Keratinocyte (primary cell): ENCODE measurements around the gene SERINC5. TPM values are rescaled to one million over a fixed set of nuclear protein-coding genes. Genes with fewer than 3 reads are reported as not detected.

ENCODE experiments used
- DNase-seq: peaks from one replicate; pipeline ENCODE4 v3.0.0-alpha.2; 2011; ENCODE audit warnings: low read depth, missing footprints, low spot score
- FAIRE-seq: peaks from 2 replicates; lab custom pipeline; 2011; peaks lifted over from hg19 to GRCh38; lab: Jason Lieb, UNC
- H2AFZ ChIP-seq: 2 replicates; pipeline ENCODE4 v1.6.0; 2012; ENCODE audit warnings: low read length, control low read depth, inconsistent platforms; ENCODE audit not compliant: control insufficient read depth
- H3K27ac ChIP-seq: 2 replicates; pipeline ENCODE4 v1.5.1; 2011; ENCODE audit warnings: low read length; ENCODE audit not compliant: control insufficient read depth, insufficient read depth
- H3K27me3 ChIP-seq: 3 replicates; pipeline ENCODE4 v1.6.0; 2011; ENCODE audit warnings: low read length; ENCODE audit not compliant: control insufficient read depth, insufficient read depth; ENCODE audit errors: extremely low read depth
- H3K36me3 ChIP-seq, 2 experiments: 2 replicates in 1 of 2; 3 replicates in 1 of 2; pipeline ENCODE4 v1.5.1; 2011; ENCODE audit warnings: low read length in 2 of 2, mild to moderate bottlenecking in 1 of 2; ENCODE audit not compliant: control insufficient read depth in 2 of 2, insufficient read depth in 2 of 2; ENCODE audit errors: extremely low read depth in 1 of 2
- H3K4me1 ChIP-seq: 3 replicates; pipeline ENCODE4 v1.5.1; 2011; ENCODE audit warnings: low read length; ENCODE audit not compliant: control insufficient read depth, insufficient read depth; ENCODE audit errors: extremely low read depth
- H3K4me2 ChIP-seq: 3 replicates; pipeline ENCODE4 v1.6.0; 2011; ENCODE audit warnings: low read depth, low read length; ENCODE audit not compliant: control insufficient read depth, insufficient read depth; ENCODE audit errors: extremely low read depth
- H3K4me3 ChIP-seq, 3 experiments: fragments of 200-600 bp in 1 of 3; sonication (generic) in 1 of 3; 2 replicates in 2 of 3; 3 replicates in 1 of 3; pipeline ENCODE4 v1.5.1; 2011 to 2016; ENCODE audit warnings: low read length in 3 of 3, mild to moderate bottlenecking in 3 of 3, control low read depth in 2 of 3, inconsistent platforms in 1 of 3, low read depth in 1 of 3, mixed read lengths in 1 of 3, mixed run types in 1 of 3, moderate library complexity in 1 of 3; ENCODE audit not compliant: control insufficient read depth in 2 of 3, insufficient read depth in 2 of 3; ENCODE audit errors: extremely low read depth in 1 of 3
- H3K79me2 ChIP-seq: 2 replicates; pipeline ENCODE4 v1.6.0; 2012; ENCODE audit warnings: low read length; ENCODE audit not compliant: control insufficient read depth, insufficient read depth
- H3K9ac ChIP-seq: 3 replicates; pipeline ENCODE4 v1.6.0; 2011; ENCODE audit warnings: low read length; ENCODE audit not compliant: control insufficient read depth, insufficient read depth; ENCODE audit errors: extremely low read depth
- H3K9me1 ChIP-seq: 3 replicates; pipeline ENCODE4 v1.6.0; 2011; ENCODE audit warnings: low read length; ENCODE audit not compliant: control insufficient read depth, insufficient read depth; ENCODE audit errors: extremely low read depth
- H3K9me3 ChIP-seq: 2 replicates; pipeline ENCODE4 v1.5.1; 2012; ENCODE audit warnings: low read depth, low read length; ENCODE audit not compliant: control insufficient read depth
- H4K20me1 ChIP-seq: 3 replicates; pipeline ENCODE4 v1.6.0; 2011; ENCODE audit warnings: low read length; ENCODE audit not compliant: control insufficient read depth, insufficient read depth; ENCODE audit errors: extremely low read depth
- EZH2 ChIP-seq: IDR thresholded peaks from one replicate; pipeline ENCODE4 v1.6.1; 2012; ENCODE audit warnings: inconsistent platforms, mild to moderate bottlenecking, low read length, moderate library complexity
- dilution Hi-C: fragments of 300-500 bp; cut with MboI; formaldehyde crosslinking; loops from one replicate; pipeline ENCODE4 v1.7.0; 2020; ENCODE audit warnings: low sequenced_read_pairs; ENCODE audit not compliant: extremely low pct_ligation_motif_present
- polyA plus RNA-seq, 5 experiments: library from polyadenylated mRNA; depleted of rRNA in 3 of 5; stranded (reverse) in 3 of 5; stranded (forward) in 1 of 5; unstranded in 1 of 5; fragments of >200 nt; gene quantifications; 1 replicate in 1 of 5; 2 replicates in 3 of 5; 3 replicates in 1 of 5; pipeline versions ENCODE4 v1.2.1 to v1.2.3, GENCODE V29; 2011 to 2012; ENCODE audit warnings: missing spikeins in 2 of 5, low read depth in 1 of 5, low replicate concordance in 1 of 5
- TF ChIP-seq, protein P1 (sequence below), 3 experiments: IDR thresholded peaks in 1 of 3; conservative IDR thresholded peaks in 1 of 3; optimal IDR thresholded peaks in 1 of 3; 2 replicates in 2 of 3; 3 replicates in 1 of 3; pipeline versions ENCODE3 to v1.5.1; 2011; ENCODE audit warnings: low read length in 3 of 3, mild to moderate bottlenecking in 3 of 3, moderate library complexity in 2 of 3, control low read depth in 1 of 3, inconsistent platforms in 1 of 3; ENCODE audit not compliant: insufficient read depth in 2 of 3; ENCODE audit errors: extremely low read depth in 1 of 3

Gene SERINC5
- polyA plus RNA-seq, 1 donor (not counting 4 experiments of a cell fraction or from before 2014, with no cell fraction given): 20.0 TPM

DNA sequence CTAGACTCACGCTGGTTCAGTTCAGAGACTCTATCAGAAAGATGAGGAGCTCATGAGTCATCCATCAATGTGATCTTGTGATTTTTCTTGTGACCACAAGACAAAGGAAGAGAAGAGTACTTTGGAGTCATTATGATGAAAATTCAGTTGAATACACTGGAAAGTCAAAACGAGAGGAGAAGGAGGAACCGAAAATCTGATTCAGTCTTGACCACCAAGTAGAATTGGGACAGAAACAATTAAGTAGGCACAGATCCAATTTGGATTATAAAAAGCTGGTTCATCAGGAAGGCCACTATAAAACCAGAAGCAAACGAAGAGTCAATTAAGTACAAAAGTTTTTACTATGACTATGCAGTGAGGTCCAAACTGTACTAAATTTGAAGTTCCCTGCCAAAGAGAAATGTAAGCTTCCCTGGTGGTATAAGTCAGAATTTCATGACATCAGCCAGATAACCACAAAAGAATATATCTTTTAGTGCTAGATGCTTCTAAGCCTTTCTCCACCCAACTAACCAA is 129.8 kb downstream of the SERINC5 start:
- Histone ChIP-seq H3K9me1 (no peaks in the 10 kb centered on the region), H4K20me1 (no peaks in the 10 kb centered on the region), H3K9me3 (no peaks in the 10 kb centered on the region), H2AFZ (no peak overlapping the region), H3K27me3 (no peaks in the 10 kb centered on the region), H3K27ac (no peak overlapping the region), H3K4me3 (no peak overlapping the region), H3K36me3 (no peaks in the 10 kb centered on the region), H3K79me2 (no peaks in the 10 kb centered on the region), H3K4me2 (no peak overlapping the region), H3K9ac (no peak overlapping the region), H3K4me1 (no peaks in the 10 kb centered on the region)
- dilution Hi-C loops: no loop called here
- DNase-seq: peak; percentile 13
- no peak for TF ChIP-seq EZH2
- TF ChIP-seq, protein P1, sequence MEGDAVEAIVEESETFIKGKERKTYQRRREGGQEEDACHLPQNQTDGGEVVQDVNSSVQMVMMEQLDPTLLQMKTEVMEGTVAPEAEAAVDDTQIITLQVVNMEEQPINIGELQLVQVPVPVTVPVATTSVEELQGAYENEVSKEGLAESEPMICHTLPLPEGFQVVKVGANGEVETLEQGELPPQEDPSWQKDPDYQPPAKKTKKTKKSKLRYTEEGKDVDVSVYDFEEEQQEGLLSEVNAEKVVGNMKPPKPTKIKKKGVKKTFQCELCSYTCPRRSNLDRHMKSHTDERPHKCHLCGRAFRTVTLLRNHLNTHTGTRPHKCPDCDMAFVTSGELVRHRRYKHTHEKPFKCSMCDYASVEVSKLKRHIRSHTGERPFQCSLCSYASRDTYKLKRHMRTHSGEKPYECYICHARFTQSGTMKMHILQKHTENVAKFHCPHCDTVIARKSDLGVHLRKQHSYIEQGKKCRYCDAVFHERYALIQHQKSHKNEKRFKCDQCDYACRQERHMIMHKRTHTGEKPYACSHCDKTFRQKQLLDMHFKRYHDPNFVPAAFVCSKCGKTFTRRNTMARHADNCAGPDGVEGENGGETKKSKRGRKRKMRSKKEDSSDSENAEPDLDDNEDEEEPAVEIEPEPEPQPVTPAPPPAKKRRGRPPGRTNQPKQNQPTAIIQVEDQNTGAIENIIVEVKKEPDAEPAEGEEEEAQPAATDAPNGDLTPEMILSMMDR (optimal IDR thresholded peaks at IDR 0.05 in 1 of 3, IDR thresholded peaks at IDR 0.05 in 1 of 3, conservative IDR thresholded peaks at IDR 0.05 in 1 of 3; ENCODE audit: extremely low read depth in 1 of 3, insufficient read depth in 2 of 3, low read length in 3 of 3): no peak
- FAIRE-seq: no peak

DNA sequence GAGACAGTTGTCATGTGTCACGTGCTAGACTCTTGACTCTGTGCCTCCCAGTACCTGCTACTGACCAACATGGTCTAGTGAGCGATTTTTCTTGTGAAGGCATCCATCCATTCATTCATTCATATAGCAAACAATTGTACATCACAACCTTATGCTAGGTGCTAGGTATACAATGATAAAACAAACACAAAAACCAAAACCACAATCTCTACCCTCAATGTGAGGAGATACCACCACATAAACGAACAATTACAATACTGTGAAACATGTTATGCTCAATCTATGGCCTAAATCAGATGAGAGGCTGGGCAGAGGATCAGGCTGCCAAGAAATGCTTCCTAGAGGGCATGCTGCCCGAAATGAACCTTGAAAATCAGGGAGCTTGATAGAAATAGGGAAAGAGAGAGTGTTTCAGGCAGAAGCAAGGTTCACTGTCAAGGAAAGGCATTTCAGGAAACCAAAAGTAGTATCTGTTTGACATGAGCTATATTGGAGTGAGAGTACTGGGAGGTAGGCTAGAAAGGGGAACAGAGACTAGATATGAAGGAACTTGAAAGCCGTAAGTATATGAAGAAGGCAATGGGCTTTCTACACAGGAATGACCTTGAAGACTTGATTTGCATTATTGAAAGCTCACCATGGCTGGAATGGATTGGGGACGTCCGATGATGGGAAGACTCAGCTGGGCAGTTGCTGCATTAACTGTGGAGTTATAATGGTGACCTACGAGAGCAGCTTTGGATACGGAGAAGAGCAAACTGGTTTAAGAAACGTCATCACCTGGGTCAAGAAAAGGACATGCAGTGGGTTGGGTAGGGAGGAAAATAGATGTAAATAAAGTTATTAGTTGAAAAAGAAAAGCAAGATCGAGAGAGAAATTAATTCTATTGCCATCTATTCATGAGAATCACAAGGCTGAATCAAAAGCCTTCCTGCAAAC is 130.6 kb downstream of the SERINC5 start:
- no peak for DNase-seq
- dilution Hi-C loops: no loop called here
- H3K9ac ChIP-seq: no peak overlapping the region
- H3K36me3 ChIP-seq: no peaks in the 10 kb centered on the region
- H3K9me1 ChIP-seq: no peaks in the 10 kb centered on the region
- no peaks in the 10 kb centered on the region for H3K27me3 ChIP-seq
- H2AFZ ChIP-seq: no peak overlapping the region
- no peak for FAIRE-seq
- no peak overlapping the region for H3K4me3 ChIP-seq
- no peaks in the 10 kb centered on the region for H3K79me2 ChIP-seq
- H4K20me1 ChIP-seq: no peaks in the 10 kb centered on the region
- no peak overlapping the region for H3K4me2 ChIP-seq
- no peak overlapping the region for H3K27ac ChIP-seq
- TF ChIP-seq, protein P1 (optimal IDR thresholded peaks at IDR 0.05 in 1 of 3, IDR thresholded peaks at IDR 0.05 in 1 of 3, conservative IDR thresholded peaks at IDR 0.05 in 1 of 3; ENCODE audit: extremely low read depth in 1 of 3, insufficient read depth in 2 of 3, low read length in 3 of 3): no peak
- no peak for TF ChIP-seq EZH2
- no peaks in the 10 kb centered on the region for H3K9me3 ChIP-seq
- no peaks in the 10 kb centered on the region for H3K4me1 ChIP-seq
